ENCODE measurements around the gene DPP10. TPM values are rescaled to one million over a fixed set of nuclear protein-coding genes. Genes with fewer than 3 reads are reported as not detected.

DPP10 gene
- total RNA-seq, 1 donor from 2014 or later: 15.1 TPM

GRCh38 chr2:114769991-114770390, 327.6 kb downstream of the DPP10 start:
- no peaks in the 10 kb centered on the region for H3K4me1 Mint-ChIP-seq (ENCODE audit: low read depth, unreplicated experiment)

GRCh38 chr2:114784046-114784445, 341.6 kb downstream of the DPP10 start:
- Mint-ChIP-seq H3K36me3 (ENCODE audit: unreplicated experiment) (no peaks in the 10 kb centered on the region), H3K9me3 (ENCODE audit: unreplicated experiment) (no peaks in the 10 kb centered on the region), H3K4me3 (ENCODE audit: unreplicated experiment) (no peak overlapping the region), H3K27me3 (ENCODE audit: unreplicated experiment) (no peaks in the 10 kb centered on the region), H3K27ac (ENCODE audit: unreplicated experiment) (no peak overlapping the region), H3K4me1 (ENCODE audit: low read depth, unreplicated experiment) (no peaks in the 10 kb centered on the region)
- DNase-seq: no peak
- no peak for TF ChIP-seq CTCF (IDR thresholded peaks at IDR 0.05; ENCODE audit: partially characterized antibody, unreplicated experiment)

More at GRCh38 chr2:114769991-114770390, 327.6 kb downstream of the DPP10 start:
- no peak overlapping the region for H3K27ac Mint-ChIP-seq (ENCODE audit: unreplicated experiment)
- H3K9me3 Mint-ChIP-seq (ENCODE audit: unreplicated experiment): no peaks in the 10 kb centered on the region
- H3K4me3 Mint-ChIP-seq (ENCODE audit: unreplicated experiment): no peak overlapping the region
- DNase-seq: no peak
- H3K27me3 Mint-ChIP-seq (ENCODE audit: unreplicated experiment): no peaks in the 10 kb centered on the region
- H3K36me3 Mint-ChIP-seq (ENCODE audit: unreplicated experiment): no peaks in the 10 kb centered on the region
- no peak for TF ChIP-seq CTCF (IDR thresholded peaks at IDR 0.05; ENCODE audit: partially characterized antibody, unreplicated experiment)

GRCh38 chr2:114784890-114785583, 342.6 kb downstream of the DPP10 start:
- Mint-ChIP-seq H3K9me3 (ENCODE audit: unreplicated experiment) (no peaks in the 10 kb centered on the region), H3K36me3 (ENCODE audit: unreplicated experiment) (no peaks in the 10 kb centered on the region), H3K4me1 (ENCODE audit: low read depth, unreplicated experiment) (no peaks in the 10 kb centered on the region), H3K27ac (ENCODE audit: unreplicated experiment) (no peak overlapping the region), H3K4me3 (ENCODE audit: unreplicated experiment) (no peak overlapping the region), H3K27me3 (ENCODE audit: unreplicated experiment) (no peaks in the 10 kb centered on the region)
- TF ChIP-seq CTCF (IDR thresholded peaks at IDR 0.05; ENCODE audit: partially characterized antibody, unreplicated experiment): no peak
- DNase-seq: no peak

GRCh38 chr2:114786901-114787300, 344.5 kb downstream of the DPP10 start:
- no peak overlapping the region for H3K27ac Mint-ChIP-seq (ENCODE audit: unreplicated experiment)
- no peak for TF ChIP-seq CTCF (IDR thresholded peaks at IDR 0.05; ENCODE audit: partially characterized antibody, unreplicated experiment)
- no peaks in the 10 kb centered on the region for H3K4me1 Mint-ChIP-seq (ENCODE audit: low read depth, unreplicated experiment)

GRCh38 chr2:114787486-114787885, 345.0 kb downstream of the DPP10 start:
- Mint-ChIP-seq H3K27me3 (ENCODE audit: unreplicated experiment) (no peaks in the 10 kb centered on the region), H3K36me3 (ENCODE audit: unreplicated experiment) (no peaks in the 10 kb centered on the region), H3K27ac (ENCODE audit: unreplicated experiment) (no peak overlapping the region), H3K4me1 (ENCODE audit: low read depth, unreplicated experiment) (no peaks in the 10 kb centered on the region), H3K9me3 (ENCODE audit: unreplicated experiment) (no peaks in the 10 kb centered on the region), H3K4me3 (ENCODE audit: unreplicated experiment) (no peak overlapping the region)
- TF ChIP-seq CTCF (IDR thresholded peaks at IDR 0.05; ENCODE audit: partially characterized antibody, unreplicated experiment): no peak
- no peak for DNase-seq

More at GRCh38 chr2:114786901-114787300, 344.5 kb downstream of the DPP10 start:
- no peaks in the 10 kb centered on the region for H3K36me3 Mint-ChIP-seq (ENCODE audit: unreplicated experiment)
- no peaks in the 10 kb centered on the region for H3K9me3 Mint-ChIP-seq (ENCODE audit: unreplicated experiment)
- H3K27me3 Mint-ChIP-seq (ENCODE audit: unreplicated experiment): no peaks in the 10 kb centered on the region
- no peak for DNase-seq
- H3K4me3 Mint-ChIP-seq (ENCODE audit: unreplicated experiment): no peak overlapping the region
